Hepatocyte (in vitro differentiated cells): ENCODE data around the gene IRS2. TPM values are rescaled to one million over a fixed set of nuclear protein-coding genes. Genes with fewer than 3 reads are reported as not detected.

Source experiments
- DNase-seq: peaks from one replicate; pipeline ENCODE4 v3.0.0-alpha.2; 2016; ENCODE audit warnings: low spot score
- H2AFZ ChIP-seq: fragments of 200-600 bp; sonication (generic); 2 replicates; pipeline ENCODE4 v1.6.0; 2016; ENCODE audit warnings: antibody characterized with exemption, mild to moderate bottlenecking
- H3K27ac ChIP-seq: fragments of 200-600 bp; sonication (generic); 2 replicates; pipeline ENCODE4 v1.5.1; 2016; ENCODE audit warnings: mild to moderate bottlenecking
- H3K27me3 ChIP-seq: fragments of 200-600 bp; sonication (generic); 2 replicates; pipeline ENCODE4 v1.6.1; 2016
- H3K36me3 ChIP-seq: fragments of 200-600 bp; sonication (generic); replicated peaks from 2 replicates; pipeline ENCODE4 v1.5.1; 2016; ENCODE audit warnings: low read depth; ENCODE audit not compliant: insufficient read depth
- H3K4me1 ChIP-seq: fragments of 200-600 bp; sonication (generic); 2 replicates; pipeline ENCODE4 v1.5.1; 2016; ENCODE audit warnings: mild to moderate bottlenecking, moderate library complexity; ENCODE audit not compliant: insufficient read depth
- H3K4me2 ChIP-seq: fragments of 200-600 bp; sonication (generic); 2 replicates; pipeline ENCODE4 v1.6.0; 2016
- H3K4me3 ChIP-seq: fragments of 200-600 bp; sonication (generic); 2 replicates; pipeline ENCODE4 v1.5.1; 2016; ENCODE audit warnings: mild to moderate bottlenecking
- H3K79me2 ChIP-seq: fragments of 200-600 bp; sonication (generic); 2 replicates; pipeline ENCODE4 v1.6.0; 2017; ENCODE audit warnings: mild to moderate bottlenecking
- H3K9me2 ChIP-seq: fragments of 200-600 bp; sonication (generic); replicated peaks from 2 replicates; pipeline ENCODE4 v1.6.0; 2017; ENCODE audit warnings: mild to moderate bottlenecking; ENCODE audit not compliant: insufficient read depth
- H3K9me3 ChIP-seq: fragments of 200-600 bp; sonication (generic); 2 replicates; pipeline ENCODE4 v1.5.1; 2016; ENCODE audit warnings: low read depth, mild to moderate bottlenecking
- H4K20me1 ChIP-seq: fragments of 200-600 bp; sonication (generic); 2 replicates; pipeline ENCODE4 v1.6.0; 2016; ENCODE audit warnings: mild to moderate bottlenecking; ENCODE audit not compliant: insufficient read depth, poor library complexity, severe bottlenecking
- CTCF ChIP-seq: fragments of 200-600 bp; sonication (generic); IDR thresholded peaks from 2 replicates; pipeline ENCODE4 v1.5.1; 2016; ENCODE audit warnings: antibody characterized with exemption, mild to moderate bottlenecking; ENCODE audit not compliant: poor library complexity
- EZH2 ChIP-seq: fragments of 200-600 bp; sonication (generic); IDR thresholded peaks from 2 replicates; pipeline ENCODE4 v1.6.1; 2016; ENCODE audit warnings: antibody characterized with exemption, mild to moderate bottlenecking, borderline replicate concordance
- EZH2phosphoT487 ChIP-seq: fragments of 200-600 bp; sonication (generic); IDR thresholded peaks from one replicate; pipeline ENCODE4 v1.6.1; 2018; ENCODE audit warnings: antibody characterized with exemption, mild to moderate bottlenecking, low read depth, moderate library complexity; ENCODE audit not compliant: unreplicated experiment, severe bottlenecking
- WGBS: methylation state at CpG from one replicate; pipeline ENCODE4 v1.1.6; 2016; ENCODE audit warnings: low lambda C conversion rate; ENCODE audit errors: missing lambda C conversion rate; 5-methylcytosine and 5-hydroxymethylcytosine counted together
- polyA plus RNA-seq: library from polyadenylated mRNA; unstranded; fragments of >200 nt; fragmentation: Nextera tagmentation; extraction: Ambion mirVana; gene quantifications from 2 replicates; pipeline ENCODE4 v1.2.1, GENCODE V29; 2016
- total RNA-seq: library from RNA; depleted of rRNA; stranded (reverse); fragments of >200 nt; gene quantifications from 2 replicates; pipeline ENCODE4 v1.2.3, GENCODE V29; 2014

The IRS2 gene
- total and polyA plus RNA-seq, 2 experiments from 2014 or later, result 19.4 to 26.4 TPM

- WGBS, result 98% methylated on average over 54 of the region's 77 CpGs
- no peaks in the 10 kb centered on the region for H3K36me3 ChIP-seq
- H3K4me2 ChIP-seq, result peak overlapping the region; percentile 80
- no peak for TF ChIP-seq CTCF
- TF ChIP-seq EZH2, result no peak
- TF ChIP-seq EZH2phosphoT487, result no peak
- no peak overlapping the region for H3K27ac ChIP-seq
- no peaks in the 10 kb centered on the region for H3K9me3 ChIP-seq
- H3K9me2 ChIP-seq, result no peaks in the 10 kb centered on the region
- no peak overlapping the region for H3K4me3 ChIP-seq
- no peak overlapping the region for H2AFZ ChIP-seq
- H3K79me2 ChIP-seq, result peaks cover 71% of the 10 kb centered on the region
- no peak for DNase-seq
- H3K4me1 ChIP-seq, result peaks cover 28% of the 10 kb centered on the region
- H3K27me3 ChIP-seq, result no peaks in the 10 kb centered on the region
- peaks cover 61% of the 10 kb centered on the region for H4K20me1 ChIP-seq
Measured at GRCh38 chr13:109782066-109782822, 4.1 kb downstream of the IRS2 start.

GRCh38 chr13:109781384-109782065 lies 4.9 kb downstream of the IRS2 start:
- H2AFZ ChIP-seq, result no peak overlapping the region
- H3K27ac ChIP-seq, result no peak overlapping the region
- no peak for TF ChIP-seq CTCF
- TF ChIP-seq EZH2phosphoT487, result no peak
- H3K9me3 ChIP-seq, result no peaks in the 10 kb centered on the region
- H3K4me3 ChIP-seq, result peak overlapping the region; percentile 18
- WGBS, result 91% methylated on average over 28 of the region's 28 CpGs
- peaks cover 66% of the 10 kb centered on the region for H4K20me1 ChIP-seq
- no peaks in the 10 kb centered on the region for H3K36me3 ChIP-seq
- H3K27me3 ChIP-seq, result no peaks in the 10 kb centered on the region
- H3K79me2 ChIP-seq, result peaks cover 78% of the 10 kb centered on the region
- H3K9me2 ChIP-seq, result no peaks in the 10 kb centered on the region
- H3K4me2 ChIP-seq, result peak overlapping the region; percentile 80
- H3K4me1 ChIP-seq, result peaks cover 33% of the 10 kb centered on the region
- DNase-seq, result no peak

GRCh38 chr13:109780845-109781383 lies 5.5 kb downstream of the IRS2 start:
- TF ChIP-seq EZH2phosphoT487 (no peak), EZH2 (no peak), CTCF (no peak)
- Histone ChIP-seq H3K27ac (peak overlapping the region; percentile 4), H3K4me2 (peak overlapping the region; percentile 80), H3K4me3 (peak overlapping the region; percentile 18), H2AFZ (no peak overlapping the region), H3K4me1 (peaks cover 33% of the 10 kb centered on the region), H3K9me2 (no peaks in the 10 kb centered on the region), H3K79me2 (peaks cover 84% of the 10 kb centered on the region), H3K27me3 (no peaks in the 10 kb centered on the region), H3K9me3 (no peaks in the 10 kb centered on the region), H3K36me3 (no peaks in the 10 kb centered on the region), H4K20me1 (peaks cover 66% of the 10 kb centered on the region)
- no peak for DNase-seq
- 71% methylated on average over 11 of the region's 11 CpGs for WGBS
